HG02852 (cell line): Measurements from ENCODE around the gene BRPF3.

Experiments
- ATAC-seq: cut with Tn5 transposase; IDR thresholded peaks from one replicate; pipeline ENCODE4 v1.9.1; 2021; ENCODE audit warnings: mild to moderate bottlenecking, moderate library complexity; ENCODE audit not compliant: unreplicated experiment

Gene BRPF3

DNA sequence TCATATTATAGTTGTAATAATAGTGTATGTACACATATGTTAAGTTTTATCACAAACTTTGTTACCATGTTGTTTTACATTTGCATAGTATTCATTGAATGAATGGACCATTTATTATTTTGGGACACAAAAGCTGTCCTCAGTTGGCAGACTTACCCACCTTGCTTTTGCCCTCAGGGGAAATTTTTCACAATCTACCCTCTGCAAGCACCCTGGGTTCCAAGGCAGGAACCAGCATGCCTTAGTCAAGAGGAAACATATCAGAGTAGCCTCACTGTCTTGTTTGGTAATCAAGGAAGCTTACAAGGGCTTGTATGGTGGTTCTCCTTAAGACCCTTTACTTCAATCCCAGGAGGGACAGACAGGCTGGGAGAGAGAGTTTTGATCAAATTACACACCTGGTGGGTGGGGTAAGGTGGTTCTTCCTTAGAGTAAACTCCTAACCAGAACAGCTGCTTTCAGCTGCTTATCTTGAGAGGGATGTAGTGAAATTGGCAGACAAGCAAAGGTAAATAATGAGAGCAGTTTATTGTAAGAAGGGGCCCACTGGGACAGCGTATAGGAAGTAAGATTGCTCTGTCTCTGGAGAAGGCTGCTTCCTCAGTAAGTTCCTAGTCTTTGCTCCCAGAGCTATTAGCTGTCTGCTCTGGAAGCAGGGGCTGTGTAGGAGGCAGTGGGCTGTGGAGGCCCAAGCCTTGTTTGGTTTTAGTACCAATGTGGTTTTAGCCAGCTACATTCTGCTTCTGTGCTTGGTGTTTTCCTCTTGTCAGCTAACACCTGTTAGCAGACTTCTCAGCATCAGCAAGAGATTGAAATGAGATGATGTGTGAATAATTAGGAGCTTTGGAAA, 31.1 kb downstream of the BRPF3 start:
- no peak for ATAC-seq

DNA sequence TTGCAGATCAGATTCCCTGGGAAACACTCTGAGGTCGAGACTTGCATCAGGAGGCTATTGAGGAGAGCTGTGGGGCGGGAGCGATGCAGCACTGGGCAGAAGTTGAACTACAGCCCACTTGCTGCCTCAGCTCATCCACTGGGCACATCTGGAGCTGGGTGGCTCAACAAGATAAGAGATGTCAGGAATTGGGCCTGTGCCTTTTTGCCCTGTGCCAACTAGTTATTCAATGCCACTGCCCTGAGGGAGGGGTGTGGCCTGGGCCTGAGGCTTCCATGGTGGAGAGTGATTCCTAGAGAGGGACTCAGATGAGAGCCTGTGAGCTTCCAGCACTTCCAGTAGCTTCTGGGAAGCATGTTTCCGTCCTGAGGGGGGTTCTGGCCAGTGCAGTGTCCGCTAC, 32.7 kb downstream of the BRPF3 start:
- no peak for ATAC-seq

DNA sequence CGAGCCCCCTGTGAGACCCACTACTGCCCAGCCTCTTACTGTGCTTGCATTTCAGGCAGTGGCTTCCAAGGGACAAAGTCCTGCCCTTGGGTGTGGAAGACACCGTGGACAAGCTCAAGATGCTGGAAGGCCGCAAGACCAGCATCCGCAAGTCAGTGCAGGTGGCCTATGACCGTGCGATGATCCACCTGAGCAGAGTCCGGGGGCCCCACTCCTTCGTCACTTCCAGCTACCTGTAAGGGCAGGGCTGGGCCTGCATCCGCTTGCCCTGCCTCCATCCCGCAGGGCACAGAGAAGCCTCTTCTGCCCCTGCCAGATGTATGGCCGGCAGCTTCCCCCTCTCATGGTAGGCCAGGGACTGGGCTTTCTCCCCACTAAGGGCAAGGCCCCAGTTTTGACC, 33.8 kb downstream of the BRPF3 start:
- no peak for ATAC-seq

DNA sequence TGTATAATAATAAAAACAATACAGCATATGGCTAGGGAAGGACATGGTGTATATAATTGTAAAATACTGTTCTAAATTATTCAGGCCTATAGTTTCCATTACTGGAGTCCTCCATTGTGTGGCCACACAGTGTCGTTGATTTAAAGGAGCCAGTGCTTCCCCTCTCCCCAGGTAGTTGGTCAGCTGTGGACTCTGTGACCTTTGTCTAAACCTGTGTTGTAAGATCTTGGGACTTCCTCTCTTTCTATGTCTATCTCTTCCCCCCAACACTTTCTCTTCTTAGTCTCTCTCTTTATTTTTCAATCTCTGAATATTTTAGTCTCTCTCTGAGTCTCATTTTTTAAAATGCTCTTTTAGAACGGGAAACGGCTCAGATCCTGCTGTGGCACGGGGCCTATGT, 35.6 kb downstream of the BRPF3 start:
- no peak for ATAC-seq

DNA sequence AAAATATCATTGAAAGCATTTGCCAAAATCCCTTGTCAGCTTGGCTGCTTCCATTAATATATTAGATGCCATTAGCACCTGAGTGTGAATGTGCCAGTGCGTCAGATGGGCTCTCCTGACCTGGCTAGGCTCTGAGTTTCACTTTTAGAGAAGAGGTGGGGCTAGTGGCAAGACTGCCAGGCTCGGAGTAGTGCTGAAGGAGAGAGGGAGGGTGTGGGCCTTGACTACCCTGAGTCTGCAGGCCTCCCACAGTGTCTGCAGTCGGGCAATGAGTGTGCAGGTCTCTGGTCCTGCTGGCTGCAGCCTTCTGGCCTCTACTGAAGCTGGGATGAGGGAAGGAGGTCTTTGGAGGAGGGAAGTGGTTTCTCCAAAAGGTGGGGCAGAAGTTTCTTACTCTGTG, 38.8 kb downstream of the BRPF3 start:
- no peak for ATAC-seq

DNA sequence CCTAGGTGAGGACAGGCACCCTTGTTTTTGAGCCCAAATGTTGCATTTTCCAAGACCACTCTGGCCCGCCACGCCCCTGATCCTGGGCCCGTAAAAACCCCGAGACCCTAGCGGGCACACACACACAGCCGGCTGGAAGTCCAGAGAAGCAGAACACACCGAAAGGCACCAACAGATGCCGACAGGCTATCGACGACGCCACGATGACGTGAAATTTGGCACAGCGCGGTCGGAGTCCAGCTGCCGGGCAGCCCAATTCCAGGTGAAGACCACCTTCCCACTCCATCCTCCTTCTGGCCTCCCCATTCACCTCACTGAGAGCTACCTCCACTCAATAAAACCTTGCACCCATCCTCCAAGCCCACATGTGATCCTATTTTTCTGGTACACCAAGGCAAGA, 39.3 kb downstream of the BRPF3 start:
- ATAC-seq: no peak

DNA sequence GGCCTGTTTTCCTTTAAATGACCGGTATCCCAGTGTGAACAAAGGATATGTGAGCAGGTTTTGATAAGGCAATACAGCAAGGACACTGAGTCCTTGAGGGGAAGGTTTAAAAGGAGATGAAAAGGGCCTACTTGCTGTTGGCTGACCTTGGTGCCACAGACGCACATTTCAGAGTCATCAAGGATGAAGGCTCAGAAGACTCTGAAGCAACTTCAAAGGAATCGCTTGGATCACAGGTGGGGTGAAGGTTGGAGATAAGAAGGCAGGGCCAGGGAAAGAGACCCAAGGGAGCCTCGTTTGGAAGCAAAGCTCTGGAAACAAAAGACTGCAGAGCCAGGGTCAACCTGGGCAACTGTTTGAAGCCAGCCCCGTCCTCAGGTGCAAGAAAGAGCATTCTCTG, 43.2 kb downstream of the BRPF3 start:
- no peak for ATAC-seq

DNA sequence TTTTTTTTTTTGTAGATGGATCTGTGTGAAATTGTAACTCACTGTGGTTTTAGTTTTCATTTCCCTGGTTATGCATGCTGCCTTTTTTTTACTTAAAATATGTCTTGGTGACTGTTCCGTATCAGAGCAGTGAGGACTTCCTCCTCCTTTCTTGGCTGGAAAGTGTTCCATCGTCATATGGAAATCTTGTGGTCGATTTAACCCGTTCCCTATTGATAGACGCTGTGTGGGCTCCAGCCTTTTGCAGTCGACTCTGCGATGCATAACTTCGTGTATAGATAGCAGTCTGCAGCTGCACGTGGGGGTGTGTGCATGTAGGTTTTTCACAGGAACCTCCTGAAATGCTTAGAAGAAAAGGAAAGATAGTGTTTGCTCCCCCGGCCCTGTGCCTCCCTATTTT, 45.2 kb downstream of the BRPF3 start:
- peak; percentile 94 for ATAC-seq

DNA sequence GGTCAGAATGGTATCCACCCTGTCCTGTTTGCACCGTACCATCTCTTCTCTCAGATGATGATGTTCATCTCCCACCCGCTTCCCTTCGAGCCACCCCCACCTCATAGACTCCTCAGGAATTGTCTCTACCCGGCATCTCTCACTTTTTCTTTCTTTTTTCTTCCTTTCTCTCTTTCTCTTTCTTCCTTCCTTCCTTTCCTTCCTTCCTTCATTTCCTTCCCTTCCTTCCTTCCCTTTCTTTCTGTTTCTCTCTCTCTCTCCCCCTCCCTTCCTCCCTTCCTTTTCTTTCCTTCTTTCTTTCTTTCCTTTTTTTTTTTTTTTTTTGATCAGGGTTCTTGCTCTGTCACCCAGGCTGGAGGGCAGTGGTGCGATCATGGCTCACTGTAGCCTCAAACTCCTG, 45.6 kb downstream of the BRPF3 start:
- no peak for ATAC-seq

DNA sequence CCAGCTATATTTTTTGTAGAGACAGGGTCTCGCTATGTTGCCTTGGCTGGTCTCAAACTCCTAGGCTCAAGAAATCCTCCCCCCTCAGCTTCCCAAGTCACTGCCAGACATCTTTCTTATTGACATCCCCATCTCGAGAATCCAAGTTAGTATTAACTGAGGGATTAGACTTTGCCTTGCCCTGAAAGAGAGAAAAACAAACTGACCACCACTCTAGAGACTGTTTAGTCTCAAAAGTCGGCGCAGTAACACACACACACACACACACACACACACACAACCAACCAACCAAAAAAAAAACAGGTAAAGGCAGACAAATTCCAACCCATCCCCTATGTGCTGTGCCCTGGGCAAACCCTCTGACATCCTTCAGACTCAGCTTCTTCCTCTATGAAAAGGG, 46.1 kb downstream of the BRPF3 start:
- no peak for ATAC-seq

DNA sequence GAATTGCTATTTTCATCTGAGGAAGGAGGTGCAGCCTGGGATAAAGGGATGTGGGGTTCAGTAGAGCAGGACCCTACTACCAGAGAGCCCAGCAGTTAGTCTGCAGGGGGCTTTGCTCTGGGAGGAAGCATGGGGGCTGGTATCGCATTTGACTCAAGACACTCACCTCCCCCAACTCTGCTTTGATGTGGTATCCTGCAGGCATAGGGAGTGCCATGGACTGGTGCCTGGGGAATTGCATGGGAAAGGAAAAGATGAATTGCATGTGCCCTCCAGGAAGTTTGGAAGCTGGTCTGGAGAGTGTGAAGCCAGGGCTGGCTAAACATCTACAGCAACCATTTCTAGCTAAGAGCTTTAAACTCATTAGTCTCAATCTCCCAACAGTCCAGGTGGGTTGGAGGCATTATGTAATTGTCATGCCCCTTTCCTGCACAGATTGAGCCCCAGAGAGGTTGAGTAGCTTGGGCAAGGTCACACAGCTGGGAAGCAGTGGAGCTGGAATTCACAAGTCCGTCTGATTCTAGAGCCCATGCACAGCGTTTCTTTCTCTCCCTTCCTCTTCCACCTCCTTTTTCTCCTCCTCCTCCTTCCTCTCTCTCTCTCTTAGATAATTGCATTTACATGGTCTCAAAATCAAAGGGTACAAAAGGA, 47.1 kb downstream of the BRPF3 start:
- ATAC-seq: no peak

DNA sequence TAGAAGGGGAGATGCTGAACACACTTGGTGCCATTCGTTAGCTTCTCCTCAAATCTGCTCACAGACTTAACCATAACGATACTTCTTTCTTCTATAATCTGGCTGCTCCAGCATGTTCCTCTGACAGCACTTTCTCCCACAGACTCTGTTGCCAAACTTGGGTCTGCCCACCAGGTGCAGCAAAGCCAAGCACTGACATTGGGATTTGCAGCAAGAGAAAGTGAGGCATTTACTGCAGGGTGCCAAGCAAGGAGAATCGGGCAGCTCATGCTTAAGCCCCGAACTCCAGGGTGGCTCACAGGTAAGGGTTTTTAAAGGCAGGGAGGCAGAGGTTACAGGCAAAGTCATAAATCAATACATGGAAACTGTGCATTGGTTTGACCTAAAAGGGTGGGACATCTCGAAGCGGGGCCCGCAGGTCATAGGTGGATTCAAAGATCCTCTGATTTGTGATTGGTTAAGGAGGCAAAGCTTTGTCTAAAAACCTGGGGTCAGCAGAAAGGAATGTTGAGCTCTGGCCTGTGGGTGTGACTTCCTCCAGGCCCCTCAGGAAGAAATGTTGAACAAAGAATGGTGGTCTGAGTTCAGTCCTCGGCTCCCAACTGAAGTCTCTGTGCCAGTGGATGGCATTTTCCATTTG, 48.2 kb downstream of the BRPF3 start:
- ATAC-seq: no peak

DNA sequence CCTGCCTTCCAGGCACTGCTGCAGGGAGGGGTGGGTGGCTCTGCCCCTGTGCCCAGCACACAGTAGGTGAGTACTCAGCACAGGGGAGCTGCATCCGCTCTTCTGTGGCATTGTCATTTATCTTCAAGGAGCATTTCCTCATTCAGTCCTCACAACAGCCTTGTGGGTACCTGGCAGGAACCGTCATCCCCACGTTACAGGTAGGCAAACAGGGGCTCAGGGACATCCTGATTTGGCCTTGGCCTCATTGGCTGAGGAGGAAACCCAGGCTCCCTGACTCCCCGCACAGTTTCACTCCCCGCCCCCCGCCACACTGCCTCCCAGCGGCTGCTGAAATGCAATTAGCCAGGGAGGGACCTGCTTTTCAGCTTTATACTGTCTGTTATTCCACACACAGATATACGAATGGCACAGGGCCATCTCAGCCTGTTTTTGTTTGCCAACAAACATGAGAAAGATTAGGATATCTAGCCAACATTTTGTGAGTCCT, 49.1 kb downstream of the BRPF3 start:
- ATAC-seq: no peak

DNA sequence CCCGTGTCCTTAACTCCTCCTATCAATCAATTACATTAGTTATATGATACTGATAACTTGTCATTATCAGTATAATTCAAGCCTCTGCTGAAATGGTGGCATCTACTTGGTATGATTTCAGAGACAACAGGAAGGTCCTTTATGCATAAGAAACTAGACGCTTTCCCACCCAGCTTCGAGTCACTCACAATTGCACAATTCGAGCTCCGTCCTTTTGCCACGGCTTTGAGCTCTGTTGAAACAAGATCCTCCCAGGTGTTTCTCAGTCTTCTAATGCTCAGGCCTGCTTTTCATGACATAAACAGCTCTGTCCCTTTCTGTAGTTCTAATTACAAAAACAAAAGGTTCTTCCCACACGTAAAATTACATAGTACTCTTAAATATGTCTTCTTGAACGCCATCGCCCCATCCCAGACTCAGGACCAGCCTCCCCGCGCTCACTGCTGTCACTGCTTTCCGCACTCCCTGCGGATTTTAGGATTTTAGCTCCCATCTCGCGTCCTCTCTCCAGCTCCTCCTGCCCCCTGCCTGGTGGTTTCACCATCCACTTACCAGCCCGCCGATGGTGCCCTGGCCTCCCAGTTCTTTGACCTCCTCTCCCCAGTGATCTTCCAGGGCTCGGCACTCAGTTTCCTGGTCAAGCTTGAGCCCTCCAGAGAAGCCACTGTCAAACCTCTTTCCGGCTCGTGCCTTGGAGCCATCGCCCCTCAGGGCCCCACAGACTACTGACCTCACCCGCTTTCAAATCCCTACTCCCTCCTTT, 50.1 kb downstream of the BRPF3 start:
- ATAC-seq: no peak

DNA sequence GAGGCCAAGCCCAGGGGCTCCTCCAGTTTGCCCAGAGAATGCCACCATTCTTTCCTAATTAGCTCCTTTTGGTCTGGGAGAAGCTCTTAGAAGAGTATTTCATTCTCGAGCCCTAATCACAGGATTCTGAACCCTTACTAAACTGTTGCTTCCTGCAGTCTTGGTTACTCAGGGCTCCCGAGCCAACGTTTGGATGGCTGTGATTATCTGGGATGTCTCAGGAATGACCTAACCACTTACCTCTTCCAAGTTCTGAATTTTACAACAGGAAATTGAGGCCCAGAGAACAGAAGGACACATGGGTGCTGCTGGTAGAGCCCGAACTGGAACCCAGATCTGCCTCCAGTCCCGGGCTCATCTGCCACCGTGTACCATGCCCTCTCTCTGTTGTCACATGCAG, 51.1 kb downstream of the BRPF3 start:
- ATAC-seq: no peak

DNA sequence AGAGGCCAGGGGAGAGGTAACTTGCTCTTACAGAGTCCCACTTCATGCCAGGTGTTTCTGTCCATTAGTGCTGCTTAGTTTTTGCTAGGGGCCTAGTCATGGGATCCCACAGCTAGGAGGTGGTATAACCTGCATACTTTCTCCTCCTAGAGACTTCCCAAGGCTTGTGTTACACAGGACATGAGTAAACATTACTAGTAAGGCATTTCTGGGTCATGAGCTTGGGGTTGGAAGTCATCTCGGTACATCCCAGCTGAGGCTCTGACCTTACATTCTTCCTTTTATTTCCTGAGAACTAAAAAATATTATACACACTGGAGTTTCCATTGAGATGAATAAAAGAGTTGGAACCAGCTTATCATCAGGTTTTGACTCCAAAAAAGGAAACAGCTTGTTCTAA, 52.4 kb downstream of the BRPF3 start:
- ATAC-seq: no peak

DNA sequence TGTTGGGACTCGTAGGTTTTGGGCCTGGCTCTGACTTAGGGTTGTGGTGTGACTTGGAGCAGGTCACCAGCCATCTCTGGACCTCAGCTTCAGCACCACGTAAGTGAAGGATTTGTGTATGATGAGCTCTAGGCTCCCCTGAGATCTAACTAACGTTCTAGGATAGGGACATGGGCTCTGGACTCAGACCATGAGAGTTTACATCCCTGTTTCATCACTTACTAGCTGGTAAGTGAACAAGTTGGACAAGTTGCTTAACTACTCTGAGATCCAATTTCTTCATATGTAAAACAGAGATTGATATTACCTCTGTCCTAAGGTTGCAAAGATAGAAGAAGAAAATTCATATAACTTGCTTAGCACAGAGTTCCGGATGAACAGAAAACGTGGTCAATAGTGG, 53.0 kb downstream of the BRPF3 start:
- ATAC-seq: no peak

DNA sequence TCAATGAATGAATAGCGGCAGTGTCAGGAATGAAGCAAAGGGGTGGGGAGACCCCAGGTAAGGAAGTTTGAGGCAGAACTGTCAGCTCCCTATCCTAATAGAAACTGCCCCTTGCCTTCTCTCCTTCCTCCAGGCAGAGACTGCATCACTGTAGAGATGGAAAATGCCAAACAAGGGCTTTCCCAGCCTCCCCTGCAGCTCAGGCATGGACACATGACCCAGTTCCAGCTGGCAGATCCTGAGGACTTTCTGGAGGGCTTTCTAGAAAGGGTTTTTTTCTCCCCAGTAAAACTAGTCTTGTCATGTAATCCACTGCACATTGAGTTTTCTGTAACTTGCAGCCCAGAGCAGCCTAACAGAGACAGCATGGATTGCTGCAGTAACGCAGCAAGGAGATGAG, 55.5 kb downstream of the BRPF3 start:
- no peak for ATAC-seq

DNA sequence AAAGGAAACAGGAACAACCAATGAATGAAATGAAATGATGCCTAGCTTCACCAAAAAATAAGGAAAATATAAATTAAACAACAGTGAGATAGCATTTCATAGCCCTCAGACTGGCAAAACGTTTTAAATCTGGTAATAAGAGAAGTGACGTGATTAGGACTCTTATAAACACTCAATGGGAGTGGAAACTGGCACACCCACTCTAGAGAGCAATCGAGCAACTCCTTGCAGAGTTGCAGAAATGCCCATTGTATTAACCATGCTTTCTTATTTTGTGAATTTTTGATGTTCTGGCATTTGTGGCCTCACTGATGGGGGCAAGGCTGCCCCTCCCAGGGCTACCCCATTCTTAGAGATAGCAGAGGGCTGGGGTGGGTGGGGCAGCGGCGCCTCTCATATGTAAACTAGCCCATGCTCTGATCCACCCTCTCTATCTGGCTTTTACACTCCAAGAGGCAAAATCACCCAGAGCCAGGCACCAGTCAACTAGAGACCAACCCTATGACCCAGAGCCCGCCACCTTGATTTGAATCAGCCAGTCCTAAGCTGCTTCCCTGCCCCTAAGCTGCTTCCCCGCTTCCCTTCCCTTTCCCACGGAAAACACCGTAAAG, 67.0 kb downstream of the BRPF3 start:
- no peak for ATAC-seq

DNA sequence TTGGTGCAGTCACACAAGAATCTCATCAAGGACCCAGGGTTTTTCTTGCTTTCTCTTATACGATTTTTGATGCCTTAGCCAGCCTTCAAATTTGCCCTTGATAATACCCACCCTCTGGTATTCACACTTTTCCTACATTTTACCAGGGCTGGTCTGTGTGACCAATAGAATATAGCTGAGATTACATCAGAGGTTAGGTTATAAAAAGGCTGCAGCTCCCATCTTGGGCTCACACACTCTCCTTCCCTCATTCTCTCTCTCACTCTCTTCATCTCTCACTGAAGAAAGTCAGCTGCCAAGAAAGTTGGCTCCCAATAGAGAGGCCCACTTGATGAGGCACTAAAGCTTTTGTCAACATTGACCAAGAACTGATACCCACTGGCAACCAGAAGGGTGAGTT, 69.2 kb downstream of the BRPF3 start:
- no peak for ATAC-seq
